Right renal pelvis (tissue), 4 donors: Measurements from ENCODE around the gene STARD3. TPM values are rescaled to one million over a fixed set of nuclear protein-coding genes. Genes with fewer than 3 reads are reported as not detected.

Source experiments
- DNase-seq, 4 donors: peaks; one replicate each; pipeline ENCODE4 v3.0.0-alpha.2; 2013; ENCODE audit warnings: low read depth in 4 of 4, low spot score in 3 of 4, missing footprints in 1 of 4
- polyA plus RNA-seq, 4 donors: library from polyadenylated mRNA; unstranded; fragments of 120-200 nt; gene quantifications; one replicate each; pipeline ENCODE4 v1.2.1, GENCODE V29; 2013; ENCODE audit not compliant: insufficient read length in 4 of 4

Gene STARD3
- polyA plus RNA-seq, 4 donors = 43.9 to 57.6 (median 48.6) TPM

GRCh38 chr17:39658346-39658745 is 21.4 kb downstream of the STARD3 start:
- DNase-seq = no peak

- no peak for DNase-seq
Observed at GRCh38 chr17:39658760-39659159, 21.8 kb downstream of the STARD3 start.

GRCh38 chr17:39659279-39660010 is 22.5 kb downstream of the STARD3 start:
- no peak for DNase-seq

GRCh38 chr17:39660011-39660360 is 23.0 kb downstream of the STARD3 start:
- DNase-seq = no peak

- no peak for DNase-seq
Observed at GRCh38 chr17:39660397-39661385, 23.7 kb downstream of the STARD3 start.

- DNase-seq = no peak
Observed at GRCh38 chr17:39661744-39662541, 25.0 kb downstream of the STARD3 start.

- DNase-seq = no peak
Observed at GRCh38 chr17:39662551-39663339, 25.8 kb downstream of the STARD3 start.

GRCh38 chr17:39663340-39663687 is 26.4 kb downstream of the STARD3 start:
- no peak for DNase-seq

- DNase-seq = no peak
Observed at GRCh38 chr17:39663688-39664580, 27.0 kb downstream of the STARD3 start.

GRCh38 chr17:39664581-39665561 is 27.9 kb downstream of the STARD3 start, which contains the start of gene TCAP:
Gene TCAP, plus strand, starts transcription at chr17:39665349. Its CDS starts 11 bp downstream, at chr17:39665360.
- DNase-seq = no peak

GRCh38 chr17:39665642-39666224 is 28.8 kb downstream of the STARD3 start:
- DNase-seq = no peak

- DNase-seq = no peak
Observed at GRCh38 chr17:39666231-39666600, 29.3 kb downstream of the STARD3 start.

GRCh38 chr17:39666601-39667261 is 29.8 kb downstream of the STARD3 start:
- no peak for DNase-seq

GRCh38 chr17:39667262-39667944 is 30.5 kb downstream of the STARD3 start:
- DNase-seq = no peak

GRCh38 chr17:39667945-39668924 is 31.3 kb downstream of the STARD3 start, which contains the start of gene PNMT:
Gene PNMT, plus strand, starts transcription at chr17:39668453. Its CDS starts 23 bp downstream, at chr17:39668476.
- no peak for DNase-seq
